ENCODE measurements around the gene KIDINS220.

- TF ChIP-seq EGR1 (IDR thresholded peaks at IDR 0.05; ENCODE audit: low read depth in 2 of 2) (no peak), CTCF (IDR thresholded peaks at IDR 0.05; ENCODE audit: low read depth, low read length, missing input control) (no peak)
Observed at GRCh38 chr2:8857709-8858108, 20.3 kb upstream of the KIDINS220 start.
